Measurements from ENCODE around the gene AOC1.

DNA sequence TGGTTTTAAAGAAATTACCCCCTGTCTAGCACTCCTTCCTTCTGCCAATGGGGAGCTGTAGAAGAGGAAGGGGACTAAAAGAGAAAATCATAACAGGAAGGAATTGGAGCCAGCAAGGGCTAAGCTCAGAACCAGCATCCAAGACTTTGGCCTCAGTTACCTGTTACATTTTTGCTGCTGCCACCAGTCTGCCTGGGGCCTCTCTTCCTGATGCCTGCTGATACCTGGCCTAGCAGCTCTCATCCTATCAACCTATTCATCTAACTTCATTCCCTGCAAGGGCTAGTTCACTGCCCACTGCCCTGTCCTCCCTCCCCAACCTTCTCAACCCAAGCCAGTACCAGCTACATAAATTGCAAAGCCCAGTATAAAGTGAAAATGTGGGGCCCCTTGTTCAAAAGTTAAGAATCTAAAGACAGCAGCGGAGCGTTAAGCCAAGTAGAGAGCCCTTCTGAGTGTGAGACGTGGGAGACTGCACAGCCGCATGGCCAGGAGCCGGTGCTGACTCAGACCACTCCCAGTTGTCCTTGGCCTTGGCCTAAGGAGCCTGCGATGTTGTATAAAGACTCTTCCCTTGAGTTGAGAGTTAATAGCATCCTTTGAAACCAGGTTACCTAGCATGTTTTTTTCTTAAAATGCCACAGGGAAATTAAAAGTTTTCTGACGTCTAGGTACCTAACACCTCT is 13.2 kb upstream of the AOC1 start:
- TF ChIP-seq EZH2 (IDR thresholded peaks at IDR 0.05) (no peak), POLR2AphosphoS5 (IDR thresholded peaks at IDR 0.05; ENCODE audit: borderline replicate concordance, low read depth, low read length) (no peak), FOXP2 (optimal IDR thresholded peaks at IDR 0.05; ENCODE audit: control extremely low read depth, extremely low read length, insufficient read depth) (no peak)

Measured in SK-N-MC (cell line).